ENCODE results near the gene EIF1AD.

The EIF1AD gene

DNA sequence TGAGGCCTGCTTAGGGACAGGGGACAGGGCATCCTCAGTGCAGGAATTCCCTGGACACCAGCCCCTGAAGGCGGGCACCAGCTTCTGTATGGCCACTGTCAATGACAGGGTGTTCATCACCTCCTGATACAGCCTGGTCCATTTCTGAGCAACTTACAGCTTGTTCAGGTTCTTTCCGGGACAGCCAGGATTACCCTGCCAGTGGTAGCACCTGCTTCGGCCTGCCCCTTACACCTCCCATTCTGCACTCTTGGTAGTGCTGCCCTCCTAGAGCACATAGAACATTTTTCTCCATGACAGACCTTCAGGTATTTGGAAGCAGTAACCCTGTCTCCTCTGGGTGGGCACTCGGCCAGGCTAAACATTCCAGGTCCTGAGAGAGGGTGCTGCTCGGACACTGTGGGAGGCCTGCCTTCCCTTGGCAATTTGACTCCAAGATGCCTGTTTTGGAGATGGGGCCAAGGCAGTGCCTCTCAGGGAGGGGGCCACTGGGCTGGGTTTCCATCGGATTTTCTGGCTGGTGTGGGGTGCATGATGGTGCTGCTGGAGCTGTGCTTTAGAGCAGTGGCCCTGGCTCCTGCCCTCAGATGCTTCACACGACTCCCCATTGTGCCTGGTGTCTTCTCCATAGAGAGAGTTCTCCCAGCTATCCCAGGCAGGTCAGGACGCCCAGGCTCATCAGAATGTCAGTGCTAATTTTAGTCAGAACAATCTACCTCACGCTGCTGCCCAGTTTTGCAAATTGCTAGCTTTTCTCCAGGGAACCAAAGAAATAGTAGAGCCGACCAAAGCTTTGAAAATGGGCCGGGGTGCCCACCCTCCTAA, 45.8 kb upstream of the EIF1AD start:
- Histone ChIP-seq H3K4me1 (ENCODE audit: low read depth, poor library complexity, severe bottlenecking) (peaks cover 35% of the 10 kb centered on the region), H3K9ac (no peak overlapping the region), H3K27me3 (ENCODE audit: insufficient read depth, low read depth) (no peaks in the 10 kb centered on the region), H3K27ac (no peak overlapping the region), H2AFZ (ENCODE audit: low read depth) (no peak overlapping the region), H3K4me3 (IDR thresholded peaks at IDR 0.05; ENCODE audit: insufficient read depth, low read depth, low read length) (no peak overlapping the region), H4K20me1 (ENCODE audit: insufficient read depth) (no peaks in the 10 kb centered on the region), H3K79me2 (ENCODE audit: insufficient read depth, low read depth) (peaks cover 6% of the 10 kb centered on the region), H3K36me3 (ENCODE audit: insufficient read depth) (no peaks in the 10 kb centered on the region), H3K4me2 (no peak overlapping the region)
- TF ChIP-seq, protein P1, sequence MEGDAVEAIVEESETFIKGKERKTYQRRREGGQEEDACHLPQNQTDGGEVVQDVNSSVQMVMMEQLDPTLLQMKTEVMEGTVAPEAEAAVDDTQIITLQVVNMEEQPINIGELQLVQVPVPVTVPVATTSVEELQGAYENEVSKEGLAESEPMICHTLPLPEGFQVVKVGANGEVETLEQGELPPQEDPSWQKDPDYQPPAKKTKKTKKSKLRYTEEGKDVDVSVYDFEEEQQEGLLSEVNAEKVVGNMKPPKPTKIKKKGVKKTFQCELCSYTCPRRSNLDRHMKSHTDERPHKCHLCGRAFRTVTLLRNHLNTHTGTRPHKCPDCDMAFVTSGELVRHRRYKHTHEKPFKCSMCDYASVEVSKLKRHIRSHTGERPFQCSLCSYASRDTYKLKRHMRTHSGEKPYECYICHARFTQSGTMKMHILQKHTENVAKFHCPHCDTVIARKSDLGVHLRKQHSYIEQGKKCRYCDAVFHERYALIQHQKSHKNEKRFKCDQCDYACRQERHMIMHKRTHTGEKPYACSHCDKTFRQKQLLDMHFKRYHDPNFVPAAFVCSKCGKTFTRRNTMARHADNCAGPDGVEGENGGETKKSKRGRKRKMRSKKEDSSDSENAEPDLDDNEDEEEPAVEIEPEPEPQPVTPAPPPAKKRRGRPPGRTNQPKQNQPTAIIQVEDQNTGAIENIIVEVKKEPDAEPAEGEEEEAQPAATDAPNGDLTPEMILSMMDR (conservative IDR thresholded peaks at IDR 0.05; ENCODE audit: low read depth, low read length), result no peak

DNA sequence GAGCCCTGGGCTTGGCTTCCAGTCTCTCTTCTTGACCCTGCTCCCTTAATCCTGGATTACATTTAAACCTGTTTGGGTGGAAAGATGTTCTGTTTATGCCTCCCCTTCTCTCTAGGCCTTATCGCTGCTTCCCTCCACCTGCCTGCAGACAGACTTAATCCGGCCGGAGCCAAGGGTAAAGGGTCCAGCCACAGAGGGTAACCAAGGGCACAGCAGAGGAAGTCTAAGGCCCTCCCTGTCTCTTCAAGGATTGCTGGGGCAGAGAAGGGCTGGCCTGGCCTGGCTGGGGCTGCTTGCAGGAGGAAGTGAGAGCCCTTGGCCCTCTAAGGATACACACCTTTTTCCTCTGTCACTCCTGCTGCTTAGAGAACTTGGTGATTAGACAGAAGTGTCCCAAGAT, 44.9 kb upstream of the EIF1AD start:
- Histone ChIP-seq H4K20me1 (ENCODE audit: insufficient read depth) (no peaks in the 10 kb centered on the region), H3K79me2 (ENCODE audit: insufficient read depth, low read depth) (no peaks in the 10 kb centered on the region), H3K27me3 (ENCODE audit: insufficient read depth, low read depth) (no peaks in the 10 kb centered on the region), H3K36me3 (ENCODE audit: insufficient read depth) (no peaks in the 10 kb centered on the region), H2AFZ (ENCODE audit: low read depth) (no peak overlapping the region), H3K4me1 (ENCODE audit: low read depth, poor library complexity, severe bottlenecking) (peaks cover 35% of the 10 kb centered on the region), H3K4me2 (no peak overlapping the region), H3K4me3 (IDR thresholded peaks at IDR 0.05; ENCODE audit: insufficient read depth, low read depth, low read length) (no peak overlapping the region), H3K27ac (no peak overlapping the region), H3K9ac (no peak overlapping the region)
- TF ChIP-seq, protein P1 (conservative IDR thresholded peaks at IDR 0.05; ENCODE audit: low read depth, low read length), result no peak

DNA sequence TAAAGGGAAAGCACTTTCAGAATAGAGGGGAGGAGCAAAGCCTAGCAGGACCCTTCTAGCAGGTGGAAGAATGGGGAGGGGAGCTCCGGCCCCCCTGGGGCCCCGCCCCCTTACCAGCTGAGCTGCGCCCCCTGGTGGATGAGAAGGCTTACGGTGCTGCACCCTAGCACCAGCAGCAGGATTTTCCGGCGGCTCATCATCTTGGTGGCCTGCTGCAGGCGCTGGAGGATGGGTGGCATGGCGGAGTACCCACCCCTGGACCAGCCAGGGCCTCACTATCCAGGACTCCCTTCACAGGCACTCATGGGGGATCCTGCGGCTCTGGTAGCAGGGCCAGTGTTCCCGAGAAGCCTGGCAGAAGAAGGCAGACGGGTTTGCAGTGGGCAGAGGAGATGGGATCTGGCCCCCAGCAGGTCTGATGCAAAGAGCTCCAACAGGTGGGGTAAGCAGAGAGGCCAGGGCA, 43.3 kb upstream of the EIF1AD start:
- no peak overlapping the region for H3K4me3 ChIP-seq (IDR thresholded peaks at IDR 0.05; ENCODE audit: insufficient read depth, low read depth, low read length)
- H3K9ac ChIP-seq, result no peak overlapping the region
- H3K4me2 ChIP-seq, result peak overlapping the region; percentile 63

DNA sequence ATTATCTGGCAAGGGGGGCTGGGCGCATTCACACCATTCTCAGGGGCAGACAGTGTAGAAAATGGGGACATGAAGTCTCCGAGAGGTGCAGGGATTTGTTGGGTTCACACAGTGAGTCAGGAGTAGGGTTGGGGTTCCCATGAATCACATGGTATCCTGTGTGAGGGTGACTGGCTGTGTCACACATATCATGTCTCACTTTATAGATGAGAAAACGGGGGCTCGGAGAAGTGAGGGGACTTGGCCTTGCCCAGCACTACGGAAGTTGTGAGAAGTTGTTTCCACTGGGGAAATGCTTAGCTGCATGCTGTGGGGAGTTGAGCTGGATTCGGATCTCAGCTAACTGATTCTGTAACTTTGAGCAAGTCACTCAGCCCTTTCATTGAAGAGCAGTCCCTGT, 42.8 kb upstream of the EIF1AD start:
- H3K27me3 ChIP-seq (ENCODE audit: insufficient read depth, low read depth), result no peaks in the 10 kb centered on the region

More for the DNA sequence above, 43.3 kb upstream of the EIF1AD start:
- TF ChIP-seq, protein P1 (conservative IDR thresholded peaks at IDR 0.05; ENCODE audit: low read depth, low read length), result peak; percentile 93
- Histone ChIP-seq H3K36me3 (ENCODE audit: insufficient read depth) (no peaks in the 10 kb centered on the region), H3K79me2 (ENCODE audit: insufficient read depth, low read depth) (no peaks in the 10 kb centered on the region), H4K20me1 (ENCODE audit: insufficient read depth) (no peaks in the 10 kb centered on the region), H2AFZ (ENCODE audit: low read depth) (peak overlapping the region; percentile 60), H3K4me1 (ENCODE audit: low read depth, poor library complexity, severe bottlenecking) (peaks cover 25% of the 10 kb centered on the region), H3K27ac (no peak overlapping the region), H3K27me3 (ENCODE audit: insufficient read depth, low read depth) (no peaks in the 10 kb centered on the region)

More for the DNA sequence above, 42.8 kb upstream of the EIF1AD start:
- no peak overlapping the region for H3K27ac ChIP-seq
- peak overlapping the region; percentile 60 for H2AFZ ChIP-seq (ENCODE audit: low read depth)
- H3K4me3 ChIP-seq (IDR thresholded peaks at IDR 0.05; ENCODE audit: insufficient read depth, low read depth, low read length), result no peak overlapping the region
- TF ChIP-seq, protein P1 (conservative IDR thresholded peaks at IDR 0.05; ENCODE audit: low read depth, low read length), result no peak
- H3K79me2 ChIP-seq (ENCODE audit: insufficient read depth, low read depth), result no peaks in the 10 kb centered on the region
- no peaks in the 10 kb centered on the region for H4K20me1 ChIP-seq (ENCODE audit: insufficient read depth)
- no peak overlapping the region for H3K9ac ChIP-seq
- peak overlapping the region; percentile 63; the same call in 1 of the 2 replicates for H3K4me2 ChIP-seq
- H3K36me3 ChIP-seq (ENCODE audit: insufficient read depth), result no peaks in the 10 kb centered on the region
- peaks cover 25% of the 10 kb centered on the region for H3K4me1 ChIP-seq (ENCODE audit: low read depth, poor library complexity, severe bottlenecking)
